SU-DHL-6 (cell line): ENCODE measurements around the gene M1AP.

ENCODE experiments used
- H2AFZ ChIP-seq: fragments of 200-600 bp; sonication (generic); 2 replicates; pipeline ENCODE4 v1.6.1; 2014; ENCODE audit warnings: low read depth, mild to moderate bottlenecking, moderate library complexity, mixed read lengths, antibody characterized with exemption, low read length; ENCODE audit not compliant: severe bottlenecking
- H3F3A ChIP-seq: fragments of 200-600 bp; shearing (Covaris generic); 2 replicates; pipeline ENCODE4 v1.6.0; 2016; ENCODE audit warnings: antibody characterized with exemption, mild to moderate bottlenecking; ENCODE audit not compliant: insufficient read depth
- H3K27ac ChIP-seq: fragments of 200-600 bp; sonication (generic); 2 replicates; pipeline ENCODE4 v1.5.1; 2016; ENCODE audit warnings: low read depth, mild to moderate bottlenecking, low read length, moderate library complexity, mixed read lengths
- H3K27me3 ChIP-seq: fragments of 200-600 bp; sonication (generic), shearing (Covaris generic); 2 replicates; pipeline ENCODE4 v1.6.0; 2014; ENCODE audit warnings: mild to moderate bottlenecking, low read length
- H3K36me3 ChIP-seq: fragments of 200-600 bp; sonication (generic); 2 replicates; pipeline ENCODE4 v1.6.1; 2014; ENCODE audit warnings: mild to moderate bottlenecking, low read length, mixed read lengths
- H3K4me2 ChIP-seq: fragments of 300-600, 200-600 bp; shearing (Covaris generic), sonication (generic); 2 replicates; pipeline ENCODE4 v1.6.0; 2014; ENCODE audit warnings: low read length, low read depth, mild to moderate bottlenecking; ENCODE audit not compliant: poor library complexity, severe bottlenecking
- H3K4me3 ChIP-seq: fragments of 200-600 bp; sonication (generic); 2 replicates; pipeline ENCODE4 v1.5.1; 2014; ENCODE audit warnings: antibody characterized with exemption, low read length, mild to moderate bottlenecking, mixed read lengths; ENCODE audit not compliant: insufficient read depth, poor library complexity, severe bottlenecking
- H3K79me2 ChIP-seq: fragments of 200-600 bp; sonication (generic); 2 replicates; pipeline ENCODE4 v1.6.1; 2014; ENCODE audit warnings: mild to moderate bottlenecking, low read length, moderate library complexity; ENCODE audit not compliant: insufficient read depth
- H3K9ac ChIP-seq: fragments of 200-600 bp; sonication (generic); 2 replicates; pipeline ENCODE4 v1.7.0; 2014; ENCODE audit warnings: mild to moderate bottlenecking, low read length
- H3K9me2 ChIP-seq: fragments of 200-600 bp; sonication (generic); replicated peaks from 2 replicates; pipeline ENCODE4 v1.6.1; 2014; ENCODE audit warnings: low read length; ENCODE audit not compliant: insufficient read depth
- H3K9me3 ChIP-seq: fragments of 200-600 bp; sonication (generic); 2 replicates; pipeline ENCODE4 v1.6.1; 2014; ENCODE audit warnings: low read length, mixed read lengths; ENCODE audit not compliant: insufficient read depth
- H4K20me1 ChIP-seq: fragments of 200-600 bp; sonication (generic); 2 replicates; pipeline ENCODE4 v1.6.1; 2014; ENCODE audit warnings: low read depth, mild to moderate bottlenecking, antibody characterized with exemption, low read length, moderate library complexity, mixed read lengths
- EZH2phosphoT487 ChIP-seq: fragments of 200-600 bp; sonication (generic), shearing (Covaris generic); conservative IDR thresholded peaks from 2 replicates; pipeline ENCODE4 v1.6.1; 2018; ENCODE audit warnings: mild to moderate bottlenecking, antibody characterized with exemption, low read length, moderate library complexity, mixed read lengths
- TF ChIP-seq, protein P1 (sequence below): fragments of 200-600 bp; sonication (generic); IDR thresholded peaks from one replicate; pipeline ENCODE4 v1.5.1; 2017; ENCODE audit warnings: antibody characterized with exemption, mild to moderate bottlenecking, low read length, moderate library complexity; ENCODE audit not compliant: insufficient read depth, poor library complexity, severe bottlenecking

The M1AP gene

GRCh38 chr2:74546004-74546403 lies 102.1 kb downstream of the M1AP start:
- no peak overlapping the region for H2AFZ ChIP-seq
- no peaks in the 10 kb centered on the region for H4K20me1 ChIP-seq
- no peak overlapping the region for H3K4me2 ChIP-seq
- no peak overlapping the region for H3K4me3 ChIP-seq
- TF ChIP-seq, protein P1, sequence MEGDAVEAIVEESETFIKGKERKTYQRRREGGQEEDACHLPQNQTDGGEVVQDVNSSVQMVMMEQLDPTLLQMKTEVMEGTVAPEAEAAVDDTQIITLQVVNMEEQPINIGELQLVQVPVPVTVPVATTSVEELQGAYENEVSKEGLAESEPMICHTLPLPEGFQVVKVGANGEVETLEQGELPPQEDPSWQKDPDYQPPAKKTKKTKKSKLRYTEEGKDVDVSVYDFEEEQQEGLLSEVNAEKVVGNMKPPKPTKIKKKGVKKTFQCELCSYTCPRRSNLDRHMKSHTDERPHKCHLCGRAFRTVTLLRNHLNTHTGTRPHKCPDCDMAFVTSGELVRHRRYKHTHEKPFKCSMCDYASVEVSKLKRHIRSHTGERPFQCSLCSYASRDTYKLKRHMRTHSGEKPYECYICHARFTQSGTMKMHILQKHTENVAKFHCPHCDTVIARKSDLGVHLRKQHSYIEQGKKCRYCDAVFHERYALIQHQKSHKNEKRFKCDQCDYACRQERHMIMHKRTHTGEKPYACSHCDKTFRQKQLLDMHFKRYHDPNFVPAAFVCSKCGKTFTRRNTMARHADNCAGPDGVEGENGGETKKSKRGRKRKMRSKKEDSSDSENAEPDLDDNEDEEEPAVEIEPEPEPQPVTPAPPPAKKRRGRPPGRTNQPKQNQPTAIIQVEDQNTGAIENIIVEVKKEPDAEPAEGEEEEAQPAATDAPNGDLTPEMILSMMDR: no peak
- no peak for TF ChIP-seq EZH2phosphoT487
- no peaks in the 10 kb centered on the region for H3K36me3 ChIP-seq
- H3K27ac ChIP-seq: no peak overlapping the region
- H3K9me3 ChIP-seq: no peaks in the 10 kb centered on the region
- H3K79me2 ChIP-seq: no peaks in the 10 kb centered on the region
- no peaks in the 10 kb centered on the region for H3K27me3 ChIP-seq
- no peaks in the 10 kb centered on the region for H3K9me2 ChIP-seq
- H3F3A ChIP-seq: no peaks in the 10 kb centered on the region
- no peak overlapping the region for H3K9ac ChIP-seq

GRCh38 chr2:74544634-74545033 lies 103.5 kb downstream of the M1AP start:
- H3K27ac ChIP-seq: no peak overlapping the region
- H2AFZ ChIP-seq: no peak overlapping the region
- H3K9ac ChIP-seq: no peak overlapping the region
- no peaks in the 10 kb centered on the region for H3F3A ChIP-seq
- no peaks in the 10 kb centered on the region for H3K9me3 ChIP-seq
- no peaks in the 10 kb centered on the region for H4K20me1 ChIP-seq
- no peaks in the 10 kb centered on the region for H3K9me2 ChIP-seq
- TF ChIP-seq, protein P1: peak; percentile 32
- TF ChIP-seq EZH2phosphoT487: no peak
- no peak overlapping the region for H3K4me3 ChIP-seq
- H3K4me2 ChIP-seq: no peak overlapping the region
- no peaks in the 10 kb centered on the region for H3K27me3 ChIP-seq
- H3K36me3 ChIP-seq: no peaks in the 10 kb centered on the region
- H3K79me2 ChIP-seq: no peaks in the 10 kb centered on the region

GRCh38 chr2:74542978-74543377 lies 105.2 kb downstream of the M1AP start:
- Histone ChIP-seq H3K9ac (no peak overlapping the region), H3K9me3 (no peaks in the 10 kb centered on the region), H3K27me3 (no peaks in the 10 kb centered on the region), H4K20me1 (no peaks in the 10 kb centered on the region), H3K9me2 (no peaks in the 10 kb centered on the region), H2AFZ (no peak overlapping the region), H3F3A (no peaks in the 10 kb centered on the region), H3K4me2 (no peak overlapping the region), H3K79me2 (no peaks in the 10 kb centered on the region), H3K4me3 (no peak overlapping the region), H3K27ac (no peak overlapping the region), H3K36me3 (no peaks in the 10 kb centered on the region)
- TF ChIP-seq EZH2phosphoT487: no peak
- TF ChIP-seq, protein P1: no peak

GRCh38 chr2:74540291-74540690 lies 107.8 kb downstream of the M1AP start:
- no peak overlapping the region for H2AFZ ChIP-seq
- TF ChIP-seq EZH2phosphoT487: no peak
- TF ChIP-seq, protein P1: no peak

More at GRCh38 chr2:74540291-74540690, 107.8 kb downstream of the M1AP start:
- H3K27me3 ChIP-seq: no peaks in the 10 kb centered on the region
- no peaks in the 10 kb centered on the region for H3F3A ChIP-seq
- no peak overlapping the region for H3K4me2 ChIP-seq
- no peaks in the 10 kb centered on the region for H3K36me3 ChIP-seq
- H4K20me1 ChIP-seq: no peaks in the 10 kb centered on the region
- no peak overlapping the region for H3K27ac ChIP-seq
- no peak overlapping the region for H3K4me3 ChIP-seq
- H3K9me3 ChIP-seq: no peaks in the 10 kb centered on the region
- no peaks in the 10 kb centered on the region for H3K9me2 ChIP-seq
- H3K79me2 ChIP-seq: no peaks in the 10 kb centered on the region
- no peak overlapping the region for H3K9ac ChIP-seq
